K562 (cell line): ENCODE results near the gene CCL24. TPM values are rescaled to one million over a fixed set of nuclear protein-coding genes. Genes with fewer than 3 reads are reported as not detected.

Experiments used
- FOXK2 ChIP-seq, 2 experiments: fragments of 450-650 bp; IDR thresholded peaks in 1 of 2; conservative IDR thresholded peaks in 1 of 2; 2 replicates each; pipeline ENCODE4 v1.6.1; 2016; ENCODE audit warnings: low read depth in 2 of 2, mild to moderate bottlenecking in 1 of 2
- FOXP1 ChIP-seq: sonication (generic); formaldehyde crosslinking; IDR thresholded peaks from 2 replicates; pipeline ENCODE4 v1.8.0; 2022; ENCODE audit warnings: mild to moderate bottlenecking, missing genetic modification reagents
- HEY1 ChIP-seq: fragments of 250-450 bp; sonication (Bioruptor Pico); IDR thresholded peaks from 2 replicates; pipeline ENCODE4 v1.5.0; 2020; ENCODE audit warnings: mild to moderate bottlenecking, moderate library complexity, borderline replicate concordance
- MTA3 ChIP-seq: fragments of 450-650 bp; formaldehyde crosslinking; IDR thresholded peaks from 2 replicates; pipeline ENCODE4 v1.6.1; 2017; ENCODE audit warnings: mild to moderate bottlenecking, borderline replicate concordance
- NUFIP1 ChIP-seq: fragments of 450-650 bp; IDR thresholded peaks from 2 replicates; pipeline ENCODE4 v1.6.1; 2018; ENCODE audit not compliant: partially characterized antibody
- POLR3A ChIP-seq: IDR thresholded peaks from 2 replicates; pipeline ENCODE4 v1.6.1; 2011; ENCODE audit warnings: borderline replicate concordance, mild to moderate bottlenecking, moderate library complexity; ENCODE audit not compliant: insufficient read length, insufficient read depth; ENCODE audit errors: extremely low read depth
- TEAD1 ChIP-seq, 2 experiments: fragments of 450-650 bp in 1 of 2; sonication (generic) in 1 of 2; formaldehyde crosslinking; IDR thresholded peaks; 2 replicates each; pipeline versions ENCODE4 v1.4.0 to v1.8.0; 2020 to 2022; ENCODE audit warnings: mild to moderate bottlenecking in 2 of 2, missing genetic modification reagents in 1 of 2
- TSC22D4 ChIP-seq: fragments of 450-650 bp; IDR thresholded peaks from 2 replicates; pipeline ENCODE4 v1.6.1; 2016; ENCODE audit warnings: missing genetic modification characterization, missing biosample characterization, control low read depth
- ZC3H8 ChIP-seq: fragments of 450-650 bp; IDR thresholded peaks from 2 replicates; pipeline ENCODE4 v1.6.1; 2017
- ZEB2 ChIP-seq: fragments of 450-650 bp; IDR thresholded peaks from 2 replicates; pipeline ENCODE4 v1.6.1; 2016
- ZNF347 ChIP-seq: fragments of 450-650 bp; formaldehyde crosslinking; IDR thresholded peaks from 2 replicates; pipeline ENCODE4 v1.4.0; 2020; ENCODE audit warnings: low read depth, mild to moderate bottlenecking, moderate library complexity
- ZNF41 ChIP-seq: fragments of 250-450 bp; sonication (Bioruptor Pico); conservative IDR thresholded peaks from 2 replicates; pipeline ENCODE4 v1.4.0; 2020; ENCODE audit warnings: mild to moderate bottlenecking
- ZNF584 ChIP-seq: fragments of 200-800 bp; sonication (Bioruptor generic); IDR thresholded peaks from 2 replicates; pipeline ENCODE4 v1.6.1; 2016; ENCODE audit warnings: low read depth, mild to moderate bottlenecking, missing genetic modification characterization, missing compliant biosample characterization
- polyA plus RNA-seq, 8 experiments: library from polyadenylated mRNA; depleted of rRNA in 4 of 8; stranded (reverse) in 5 of 8; unstranded in 3 of 8; fragments of >200 nt; fragmentation: Nextera tagmentation in 2 of 8; fragmentation: Illumina TruSeq in 1 of 8; extraction: Ambion mirVana in 2 of 8; extraction: Trizol in 1 of 8; gene quantifications; 2 replicates each; pipeline versions ENCODE4 v1.2.1 to v1.2.3, GENCODE V29; 2011 to 2014; ENCODE audit warnings: inconsistent platforms in 1 of 8, missing spikeins in 1 of 8
- total RNA-seq, 7 experiments: library from RNA; depleted of rRNA in 6 of 7; stranded (reverse); fragments of >200 nt in 6 of 7; fragmentation: Illumina TruSeq in 2 of 7; extraction: Trizol in 2 of 7; gene quantifications; 2 replicates each; pipeline versions ENCODE4 v1.2.1 to v1.2.3, GENCODE V29; 2011 to 2021; ENCODE audit warnings: low replicate concordance in 1 of 7
- TF ChIP-seq, protein P1 (sequence below): fragments of 250-450 bp; sonication (Bioruptor Pico); IDR thresholded peaks from 2 replicates; pipeline ENCODE4 v1.8.0; 2021; ENCODE audit warnings: borderline replicate concordance, mild to moderate bottlenecking, moderate library complexity; ENCODE audit not compliant: poor library complexity, severe bottlenecking
- TF ChIP-seq, protein P2 (sequence below): sonication (generic); formaldehyde crosslinking; IDR thresholded peaks from 2 replicates; pipeline ENCODE4 v1.8.0; 2023; ENCODE audit warnings: mild to moderate bottlenecking, missing genetic modification reagents
- TF ChIP-seq, protein P3 (sequence below), 2 experiments: fragments of 450-650 bp; IDR thresholded peaks; 2 replicates each; pipeline ENCODE4 v1.6.1; 2016; ENCODE audit warnings: mild to moderate bottlenecking in 2 of 2, borderline replicate concordance in 1 of 2, low read depth in 1 of 2, moderate library complexity in 1 of 2

Gene CCL24
- total and polyA plus RNA-seq, 9 of the 15 experiments (the other 6 are each of a cell fraction or from before 2014, with no cell fraction given): 0.45 to 3.6 (median 0.95) TPM; not detected in 1

DNA sequence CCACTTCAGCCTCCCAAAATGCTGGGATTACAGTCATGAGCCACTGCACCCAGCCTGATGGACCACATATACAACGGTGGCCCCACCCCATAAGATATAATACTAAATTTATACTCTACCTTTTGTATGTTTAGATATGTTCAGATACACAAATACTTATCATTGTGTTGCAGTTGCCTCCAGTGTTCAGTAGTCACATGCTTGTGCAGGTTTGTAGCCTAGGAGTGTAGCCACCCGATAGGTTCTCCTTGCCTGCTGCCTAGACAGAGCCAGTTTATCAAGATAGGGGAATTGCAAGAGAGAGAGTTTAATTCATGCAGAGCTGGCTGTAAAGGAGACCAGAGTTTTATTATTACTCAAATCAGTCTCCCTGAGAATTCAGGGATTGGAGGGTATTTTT is 9.6 kb downstream of the CCL24 start (continued):
- TF ChIP-seq ZEB2 (no peak), POLR3A (no peak), HEY1 (CRISPR knock-in tag) (no peak), TSC22D4 (tag) (no peak), ZNF41 (no peak), FOXP1 (CRISPR knock-in tag) (no peak), ZNF584 (CRISPR knock-in tag) (no peak), TEAD1 (CRISPR knock-in tag; IDR thresholded peaks at IDR 0.05) (no peak), NUFIP1 (no peak), ZNF347 (CRISPR knock-in tag) (no peak), MTA3 (0 out of 2 replicates have a peak, but pooled peaks have one; percentile 27), ZC3H8 (no peak), FOXK2 (conservative IDR thresholded peaks at IDR 0.05 in 1 of 2, IDR thresholded peaks at IDR 0.05 in 1 of 2; ENCODE audit: low read depth in 2 of 2) (peak; percentile 35; a peak in 2 of 4 replicates)
- TF ChIP-seq, protein P1, sequence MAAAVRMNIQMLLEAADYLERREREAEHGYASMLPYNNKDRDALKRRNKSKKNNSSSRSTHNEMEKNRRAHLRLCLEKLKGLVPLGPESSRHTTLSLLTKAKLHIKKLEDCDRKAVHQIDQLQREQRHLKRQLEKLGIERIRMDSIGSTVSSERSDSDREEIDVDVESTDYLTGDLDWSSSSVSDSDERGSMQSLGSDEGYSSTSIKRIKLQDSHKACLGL (CRISPR knock-in tag): no peak
- TF ChIP-seq, protein P2, sequence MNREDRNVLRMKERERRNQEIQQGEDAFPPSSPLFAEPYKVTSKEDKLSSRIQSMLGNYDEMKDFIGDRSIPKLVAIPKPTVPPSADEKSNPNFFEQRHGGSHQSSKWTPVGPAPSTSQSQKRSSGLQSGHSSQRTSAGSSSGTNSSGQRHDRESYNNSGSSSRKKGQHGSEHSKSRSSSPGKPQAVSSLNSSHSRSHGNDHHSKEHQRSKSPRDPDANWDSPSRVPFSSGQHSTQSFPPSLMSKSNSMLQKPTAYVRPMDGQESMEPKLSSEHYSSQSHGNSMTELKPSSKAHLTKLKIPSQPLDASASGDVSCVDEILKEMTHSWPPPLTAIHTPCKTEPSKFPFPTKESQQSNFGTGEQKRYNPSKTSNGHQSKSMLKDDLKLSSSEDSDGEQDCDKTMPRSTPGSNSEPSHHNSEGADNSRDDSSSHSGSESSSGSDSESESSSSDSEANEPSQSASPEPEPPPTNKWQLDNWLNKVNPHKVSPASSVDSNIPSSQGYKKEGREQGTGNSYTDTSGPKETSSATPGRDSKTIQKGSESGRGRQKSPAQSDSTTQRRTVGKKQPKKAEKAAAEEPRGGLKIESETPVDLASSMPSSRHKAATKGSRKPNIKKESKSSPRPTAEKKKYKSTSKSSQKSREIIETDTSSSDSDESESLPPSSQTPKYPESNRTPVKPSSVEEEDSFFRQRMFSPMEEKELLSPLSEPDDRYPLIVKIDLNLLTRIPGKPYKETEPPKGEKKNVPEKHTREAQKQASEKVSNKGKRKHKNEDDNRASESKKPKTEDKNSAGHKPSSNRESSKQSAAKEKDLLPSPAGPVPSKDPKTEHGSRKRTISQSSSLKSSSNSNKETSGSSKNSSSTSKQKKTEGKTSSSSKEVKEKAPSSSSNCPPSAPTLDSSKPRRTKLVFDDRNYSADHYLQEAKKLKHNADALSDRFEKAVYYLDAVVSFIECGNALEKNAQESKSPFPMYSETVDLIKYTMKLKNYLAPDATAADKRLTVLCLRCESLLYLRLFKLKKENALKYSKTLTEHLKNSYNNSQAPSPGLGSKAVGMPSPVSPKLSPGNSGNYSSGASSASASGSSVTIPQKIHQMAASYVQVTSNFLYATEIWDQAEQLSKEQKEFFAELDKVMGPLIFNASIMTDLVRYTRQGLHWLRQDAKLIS (CRISPR knock-in tag): no peak
- TF ChIP-seq, protein P3, sequence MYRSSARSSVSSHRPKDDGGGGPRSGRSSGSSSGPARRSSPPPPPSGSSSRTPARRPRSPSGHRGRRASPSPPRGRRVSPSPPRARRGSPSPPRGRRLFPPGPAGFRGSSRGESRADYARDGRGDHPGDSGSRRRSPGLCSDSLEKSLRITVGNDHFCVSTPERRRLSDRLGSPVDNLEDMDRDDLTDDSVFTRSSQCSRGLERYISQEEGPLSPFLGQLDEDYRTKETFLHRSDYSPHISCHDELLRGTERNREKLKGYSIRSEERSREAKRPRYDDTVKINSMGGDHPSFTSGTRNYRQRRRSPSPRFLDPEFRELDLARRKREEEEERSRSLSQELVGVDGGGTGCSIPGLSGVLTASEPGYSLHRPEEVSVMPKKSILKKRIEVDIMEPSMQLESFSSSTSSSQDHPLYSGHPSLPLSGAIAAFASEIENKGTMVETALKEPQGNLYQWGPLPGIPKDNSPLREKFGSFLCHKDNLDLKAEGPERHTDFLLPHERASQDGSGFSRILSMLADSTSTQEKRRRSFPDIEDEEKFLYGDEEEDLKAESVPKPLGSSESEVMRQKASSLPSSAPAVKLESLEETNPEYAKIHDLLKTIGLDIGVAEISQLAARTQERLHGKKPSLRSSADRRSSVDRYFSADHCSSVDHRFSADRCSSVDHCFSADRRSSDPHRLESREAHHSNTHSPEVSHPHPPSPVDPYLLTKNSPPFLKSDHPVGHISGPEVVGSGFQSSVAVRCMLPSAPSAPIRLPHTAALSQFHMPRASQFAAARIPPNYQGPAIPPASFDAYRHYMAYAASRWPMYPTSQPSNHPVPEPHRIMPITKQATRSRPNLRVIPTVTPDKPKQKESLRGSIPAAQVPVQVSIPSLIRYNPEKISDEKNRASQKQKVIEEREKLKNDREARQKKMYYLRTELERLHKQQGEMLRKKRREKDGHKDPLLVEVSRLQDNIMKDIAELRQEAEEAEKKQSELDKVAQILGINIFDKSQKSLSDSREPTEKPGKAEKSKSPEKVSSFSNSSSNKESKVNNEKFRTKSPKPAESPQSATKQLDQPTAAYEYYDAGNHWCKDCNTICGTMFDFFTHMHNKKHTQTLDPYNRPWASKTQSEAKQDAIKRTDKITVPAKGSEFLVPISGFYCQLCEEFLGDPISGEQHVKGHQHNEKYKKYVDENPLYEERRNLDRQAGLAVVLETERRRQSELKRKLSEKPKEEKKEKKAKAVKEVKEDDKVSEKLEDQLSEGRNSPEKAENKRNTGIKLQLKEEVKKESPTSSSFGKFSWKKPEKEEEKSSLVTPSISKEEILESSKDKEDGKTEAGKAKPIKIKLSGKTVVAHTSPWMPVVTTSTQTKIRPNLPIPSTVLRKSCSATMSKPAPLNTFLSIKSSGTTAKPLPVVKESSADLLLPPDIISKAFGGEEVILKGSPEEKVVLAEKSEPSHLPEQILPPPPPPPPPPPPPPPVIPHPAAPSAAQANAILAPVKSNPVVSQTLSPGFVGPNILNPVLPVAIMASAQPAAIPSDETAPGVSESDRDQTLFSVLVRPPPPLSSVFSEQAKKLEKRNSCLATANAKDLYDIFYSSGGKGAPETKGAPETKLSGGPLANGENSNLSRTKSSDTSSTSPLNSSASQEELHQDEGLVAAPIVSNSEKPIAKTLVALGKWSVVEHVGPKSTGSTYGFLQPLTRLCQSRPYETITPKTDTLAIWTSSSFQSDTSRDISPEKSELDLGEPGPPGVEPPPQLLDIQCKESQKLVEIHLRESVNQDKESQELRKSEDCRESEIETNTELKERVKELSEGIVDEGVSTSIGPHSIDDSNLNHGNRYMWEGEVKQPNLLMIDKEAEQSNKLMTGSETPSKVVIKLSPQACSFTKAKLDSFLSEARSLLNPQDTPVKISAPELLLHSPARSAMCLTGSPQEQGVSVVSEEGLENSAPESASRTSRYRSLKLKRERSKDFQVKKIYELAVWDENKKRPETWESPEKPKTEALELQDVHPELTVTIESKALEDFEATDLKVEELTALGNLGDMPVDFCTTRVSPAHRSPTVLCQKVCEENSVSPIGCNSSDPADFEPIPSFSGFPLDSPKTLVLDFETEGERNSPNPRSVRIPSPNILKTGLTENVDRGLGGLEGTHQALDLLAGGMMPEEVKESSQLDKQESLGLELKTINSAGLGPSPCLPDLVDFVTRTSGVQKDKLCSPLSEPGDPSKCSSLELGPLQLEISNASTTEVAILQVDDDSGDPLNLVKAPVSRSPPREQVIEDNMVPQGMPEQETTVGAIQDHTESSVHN (IDR thresholded peaks at IDR 0.05; ENCODE audit: borderline replicate concordance in 1 of 2, low read depth in 1 of 2): no peak
